GM18867 (cell line): ENCODE data around the gene HIBADH.
"Not testable (repeated sequence)": the region's sequence is repeated elsewhere in the genome, so short reads cannot be mapped to it uniquely, and the experiment has no call there.

ENCODE experiments used
- ATAC-seq: cut with Tn5 transposase; IDR thresholded peaks from one replicate; pipeline ENCODE4 v1.9.1; 2021; ENCODE audit warnings: mild to moderate bottlenecking, moderate library complexity; ENCODE audit not compliant: unreplicated experiment

Gene HIBADH

GRCh38 chr7:27639048-27639447, 23.6 kb downstream of the HIBADH start:
- not testable (repeated sequence) for ATAC-seq

- ATAC-seq, result no peak
Measured at GRCh38 chr7:27636326-27637006, 26.2 kb downstream of the HIBADH start.

- ATAC-seq, result no peak
Measured at GRCh38 chr7:27635728-27636127, 27.0 kb downstream of the HIBADH start.

- ATAC-seq, result no peak
Measured at GRCh38 chr7:27634671-27635493, 27.8 kb downstream of the HIBADH start.

- no peak for ATAC-seq
Measured at GRCh38 chr7:27633062-27633461, 29.6 kb downstream of the HIBADH start.

GRCh38 chr7:27631391-27631790, 31.3 kb downstream of the HIBADH start:
- ATAC-seq, result no peak

- no peak for ATAC-seq
Measured at GRCh38 chr7:27627146-27627545, 35.5 kb downstream of the HIBADH start.

GRCh38 chr7:27619492-27619891, 43.2 kb downstream of the HIBADH start:
- ATAC-seq, result no peak

GRCh38 chr7:27617651-27618381, 44.9 kb downstream of the HIBADH start:
- ATAC-seq, result no peak

- no peak for ATAC-seq
Measured at GRCh38 chr7:27616914-27617548, 45.7 kb downstream of the HIBADH start.

- no peak for ATAC-seq
Measured at GRCh38 chr7:27616186-27616491, 46.5 kb downstream of the HIBADH start.

- ATAC-seq, result no peak
Measured at GRCh38 chr7:27615420-27616185, 47.1 kb downstream of the HIBADH start.

- no peak for ATAC-seq
Measured at GRCh38 chr7:27614095-27614494, 48.6 kb downstream of the HIBADH start.

GRCh38 chr7:27611059-27611458, 51.6 kb downstream of the HIBADH start:
- no peak for ATAC-seq

- no peak for ATAC-seq
Measured at GRCh38 chr7:27608776-27609495, 53.7 kb downstream of the HIBADH start.

- no peak for ATAC-seq
Measured at GRCh38 chr7:27607210-27607606, 55.5 kb downstream of the HIBADH start.

- ATAC-seq, result no peak
Measured at GRCh38 chr7:27606270-27607209, 56.1 kb downstream of the HIBADH start.

- ATAC-seq, result no peak
Measured at GRCh38 chr7:27605689-27606269, 56.9 kb downstream of the HIBADH start.
